Adrenal gland (tissue), 12 donors: ENCODE measurements around the gene RAPGEF2. TPM values are rescaled to one million over a fixed set of nuclear protein-coding genes. Genes with fewer than 3 reads are reported as not detected.

Experiments used
- DNase-seq, 7 donors: peaks; one replicate each; pipeline ENCODE4 v3.0.0-alpha.2; 2019 to 2020
- H3K27ac ChIP-seq, 5 donors: fragments of 200-600 bp; sonication (generic) in 4 of 5; 1 replicate in 3 of 5; 2 replicates in 2 of 5; pipeline versions ENCODE4 v1.5.1 to v1.8.0; 2016 to 2020; ENCODE audit warnings: mild to moderate bottlenecking in 1 of 5
- H3K27me3 ChIP-seq: fragments of 200-600 bp; 2 replicates; pipeline ENCODE4 v1.8.0; 2021
- H3K36me3 ChIP-seq, 2 donors: fragments of 200-600 bp; replicated peaks in 1 of 2; 1 replicate in 1 of 2; 2 replicates in 1 of 2; pipeline versions ENCODE4 v1.5.1 to v1.8.0; 2018 to 2022
- H3K4me1 ChIP-seq, 2 donors: fragments of 200-600 bp; replicated peaks in 1 of 2; 1 replicate in 1 of 2; 2 replicates in 1 of 2; pipeline versions ENCODE4 v1.5.1 to v1.8.0; 2018 to 2021
- H3K4me3 ChIP-seq, 4 donors: fragments of 200-600 bp; sonication (generic) in 3 of 4; one replicate each; pipeline ENCODE4 v1.5.1; 2016 to 2018
- H3K9me3 ChIP-seq, 3 donors: fragments of 200-600 bp; sonication (generic) in 1 of 3; replicated peaks in 1 of 3; 1 replicate in 2 of 3; 2 replicates in 1 of 3; pipeline versions ENCODE4 v1.5.1 to v1.8.0; 2016 to 2021
- CTCF ChIP-seq, 6 experiments: fragments of 450-650 bp in 4 of 6; fragments of 200-600 bp in 2 of 6; sonication (generic) in 1 of 6; IDR thresholded peaks; 1 replicate in 5 of 6; 2 replicates in 1 of 6; pipeline versions ENCODE4 v1.5.1 to v1.8.0; 2016 to 2021; ENCODE audit warnings: antibody characterized with exemption in 6 of 6, mild to moderate bottlenecking in 2 of 6, moderate library complexity in 1 of 6
- POLR2A ChIP-seq, 2 donors: fragments of 450-650 bp; IDR thresholded peaks; one replicate each; pipeline ENCODE4 v1.6.1; 2017; ENCODE audit warnings: antibody characterized with exemption in 2 of 2, mild to moderate bottlenecking in 2 of 2, moderate library complexity in 1 of 2
- WGBS, 4 donors: extraction: QIAGEN DNeasy Blood & Tissue Kit in 2 of 4; methylation state at CpG; one replicate each; pipeline versions ENCODE4 v1.1.5 to v1.1.7; 2013 to 2017; 5-methylcytosine and 5-hydroxymethylcytosine counted together
- intact Hi-C, 2 donors: fragments of 100-400 bp; cut with DNase I; formaldehyde crosslinking; loops; one replicate each; pipeline versions ENCODE4 v1.14.1 to v1.15.0; 2022 to 2023
- polyA plus RNA-seq, 3 donors: library from polyadenylated mRNA; stranded (reverse); fragments of 200-250 nt in 2 of 3; fragments of 350-450 nt in 1 of 3; fragmentation: Illumina TruSeq in 1 of 3; extraction: RNeasy Lipid Tissue Mini Kit (QIAGEN cat#74804) in 1 of 3; gene quantifications; one replicate each; pipeline ENCODE4 v1.2.3, GENCODE V29; 2013 to 2014
- total RNA-seq, 9 donors: library from RNA; depleted of rRNA in 4 of 9; stranded (reverse); fragments of >200 nt in 4 of 9; fragments of 120-200 nt in 1 of 9; fragmentation: NEBNext Ultra II Directional in 1 of 9; extraction: Animal tissue kit (Norgen Biotek cat#: 25700) in 1 of 9; gene quantifications; one replicate each; pipeline versions ENCODE4 v1.1.0 to v1.2.4, GENCODE V29; 2013 to 2023
- donor health status: healthy with polysubstance abuse.
- donor health status: Bipolar disorder and iron deficiency.
- donor health status: DM: yes; HTN: yes; CAD: no.
- donor health status: DM: no; HTN: no; CAD: no.
- donor health status: DM: no; HTN: no; CAD: no.
- donor health status: DM: yes; HTN: yes; CAD: no.

Gene RAPGEF2
- total and polyA plus RNA-seq, 12 donors, result 5.2 to 53.9 (median 25.3) TPM

GRCh38 chr4:159252491-159252890, 149.6 kb downstream of the RAPGEF2 start:
- H3K27ac ChIP-seq, result no peak overlapping the region
- H3K4me1 ChIP-seq, result peaks cover 0 to 11% of the 10 kb centered on the region in 2 donors
- H3K4me3 ChIP-seq, result no peak overlapping the region
- H3K36me3 ChIP-seq, result no peaks in the 10 kb centered on the region
- intact Hi-C loops, result no loop called here
- H3K27me3 ChIP-seq, result no peaks in the 10 kb centered on the region
- TF ChIP-seq POLR2A (IDR thresholded peaks at IDR 0.05), result no peak
- TF ChIP-seq CTCF (IDR thresholded peaks at IDR 0.05), result no peak
- DNase-seq, result no peak
- no peaks in the 10 kb centered on the region for H3K9me3 ChIP-seq
- WGBS, 4 donors, result 62 to 74% (median 66%) methylated on average over 4 of the region's 4 CpGs

GRCh38 chr4:159256037-159256436, 153.2 kb downstream of the RAPGEF2 start:
- no peak for DNase-seq
- Histone ChIP-seq H3K27me3 (no peaks in the 10 kb centered on the region), H3K27ac (no peak overlapping the region), H3K4me1 (no peaks in the 10 kb centered on the region), H3K4me3 (no peak overlapping the region), H3K9me3 (no peaks in the 10 kb centered on the region), H3K36me3 (no peaks in the 10 kb centered on the region)
- 89 to 95% (median 94%) methylated on average over 2 of the region's 2 CpGs for WGBS, 4 donors
- intact Hi-C loops, result no loop called here
- no peak for TF ChIP-seq CTCF (IDR thresholded peaks at IDR 0.05)
- no peak for TF ChIP-seq POLR2A (IDR thresholded peaks at IDR 0.05)

GRCh38 chr4:159258889-159259560, 156.1 kb downstream of the RAPGEF2 start:
- intact Hi-C loops, result no loop called here
- Histone ChIP-seq H3K4me1 (peaks cover 3 to 14% of the 10 kb centered on the region in 2 donors), H3K4me3 (no peak overlapping the region)

GRCh38 chr4:159264057-159264456, 161.2 kb downstream of the RAPGEF2 start:
- TF ChIP-seq POLR2A (IDR thresholded peaks at IDR 0.05) (no peak), CTCF (IDR thresholded peaks at IDR 0.05) (no peak)
- no peaks in the 10 kb centered on the region for H3K9me3 ChIP-seq

More at GRCh38 chr4:159258889-159259560, 156.1 kb downstream of the RAPGEF2 start:
- TF ChIP-seq CTCF (IDR thresholded peaks at IDR 0.05), result no peak
- no peak for TF ChIP-seq POLR2A (IDR thresholded peaks at IDR 0.05)
- Histone ChIP-seq H3K27me3 (no peaks in the 10 kb centered on the region), H3K36me3 (no peaks in the 10 kb centered on the region), H3K27ac (no peak overlapping the region), H3K9me3 (no peaks in the 10 kb centered on the region)
- WGBS, 4 donors, result 78 to 94% (median 91%) methylated on average over 4 of the region's 4 CpGs
- no peak for DNase-seq

More at GRCh38 chr4:159264057-159264456, 161.2 kb downstream of the RAPGEF2 start:
- H3K27me3 ChIP-seq, result no peaks in the 10 kb centered on the region
- intact Hi-C loops, result no loop called here
- 96 to 97% (median 97%) methylated on average over 3 of the region's 3 CpGs for WGBS, 4 donors
- H3K27ac ChIP-seq, result no peak overlapping the region
- DNase-seq, result no peak
- H3K36me3 ChIP-seq, result no peaks in the 10 kb centered on the region
- no peak overlapping the region for H3K4me3 ChIP-seq
- H3K4me1 ChIP-seq, result peaks cover 3 to 26% of the 10 kb centered on the region in 2 donors
